H4 (cell line): ENCODE data around the gene GJD4. TPM values are rescaled to one million over a fixed set of nuclear protein-coding genes. Genes with fewer than 3 reads are reported as not detected.

Experiments used
- DNase-seq: peaks from one replicate; pipeline ENCODE4 v3.0.0-alpha.2; 2015; ENCODE audit warnings: low spot score
- total RNA-seq: library from RNA; depleted of rRNA; stranded (reverse); fragments of >200 nt; shearing (Covaris generic); gene quantifications from 2 replicates; pipeline ENCODE4 v1.2.3, GENCODE V29; 2014; rRNA removed

GJD4 gene
- total RNA-seq, 1 experiment from 2014 or later, result not detected

GRCh38 chr10:35657621-35658020 is 52.5 kb downstream of the GJD4 start:
- no peak for DNase-seq

Other genes with a start within 250 kb of the GJD4 start
- gene FZD8, start 37.0 kb downstream of the GJD4 start, total RNA-seq, result 1.6 and 2.5 TPM in 2 replicates